Lung (tissue), 12 donors: ENCODE results near the gene CSMD2. TPM values are rescaled to one million over a fixed set of nuclear protein-coding genes. Genes with fewer than 3 reads are reported as not detected.
A peak's percentile ranks its signal among the peaks of the same experiment; 100 is the strongest.

Source experiments
- ATAC-seq: fragments of 200-7000 bp; cut with Tn5 transposase; one replicate; pipeline ENCODE4 v1.9.1; 2020; ENCODE audit warnings: moderate number of reproducible peaks; ENCODE audit not compliant: insufficient read depth, low FRiP score
- DNase-seq, 3 donors: peaks; one replicate each; pipeline ENCODE4 v3.0.0-alpha.2; 2013 to 2017
- H3K27ac ChIP-seq, 2 donors: one replicate each; pipeline ENCODE4 v1.5.1; 2013; ENCODE audit warnings: mild to moderate bottlenecking in 2 of 2, moderate library complexity in 2 of 2, control low read depth in 1 of 2, inconsistent platforms in 1 of 2, low read depth in 1 of 2, low read length in 1 of 2
- H3K27me3 ChIP-seq, 3 donors: one replicate each; pipeline ENCODE4 v1.5.1; 2013; ENCODE audit warnings: low read length in 2 of 3; ENCODE audit not compliant: control insufficient read depth in 3 of 3, insufficient read depth in 3 of 3
- H3K36me3 ChIP-seq, 4 donors: one replicate each; pipeline ENCODE4 v1.5.1; 2013; ENCODE audit warnings: low read length in 4 of 4, mild to moderate bottlenecking in 1 of 4, moderate library complexity in 1 of 4; ENCODE audit not compliant: control insufficient read depth in 4 of 4, insufficient read depth in 4 of 4
- H3K4me1 ChIP-seq, 5 donors: one replicate each; pipeline ENCODE4 v1.5.1; 2013; ENCODE audit warnings: low read length in 5 of 5, mild to moderate bottlenecking in 2 of 5, moderate library complexity in 1 of 5; ENCODE audit not compliant: control insufficient read depth in 5 of 5, insufficient read depth in 5 of 5
- H3K4me3 ChIP-seq: one replicate; pipeline ENCODE4 v1.5.1; 2013; ENCODE audit warnings: mild to moderate bottlenecking, control low read depth, moderate library complexity
- H3K9ac ChIP-seq, 2 donors: one replicate each; pipeline ENCODE4 v1.5.1; 2013; ENCODE audit warnings: low read length in 2 of 2, control low read depth in 1 of 2; ENCODE audit not compliant: insufficient read depth in 1 of 2
- H3K9me3 ChIP-seq, 4 donors: one replicate each; pipeline ENCODE4 v1.5.1; 2013; ENCODE audit warnings: low read length in 3 of 4, mild to moderate bottlenecking in 1 of 4, moderate library complexity in 1 of 4; ENCODE audit not compliant: control insufficient read depth in 4 of 4, insufficient read depth in 3 of 4
- CTCF ChIP-seq: IDR thresholded peaks from 2 replicates; pipeline ENCODE4 v1.5.1; 2012; ENCODE audit warnings: mild to moderate bottlenecking; ENCODE audit errors: control extremely low read depth, extremely low read depth
- WGBS, 2 donors: extraction: QIAGEN DNeasy Blood & Tissue Kit; methylation state at CpG; one replicate each; pipeline ENCODE4 v1.1.7; 2013; 5-methylcytosine and 5-hydroxymethylcytosine counted together
- polyA plus RNA-seq, 2 donors: library from polyadenylated mRNA; stranded (reverse); fragments of 200-250 nt; gene quantifications; one replicate each; pipeline ENCODE4 v1.2.1, GENCODE V29; 2013
- total RNA-seq, 2 donors: library from RNA; depleted of rRNA in 1 of 2; stranded (reverse); fragments of >200 nt in 1 of 2; gene quantifications; one replicate each; pipeline ENCODE4 v1.2.1, GENCODE V29; 2014 to 2021
- donor health status: control.
- donor health status: control.
- donor health status: Bipolar disorder and iron deficiency.
- donor health status: healthy.
- donor health status: DM: yes; HTN: yes; CAD: no.

The CSMD2 gene
- total and polyA plus RNA-seq, 4 donors: 0.11 to 1.2 (median 0.39) TPM

DNA sequence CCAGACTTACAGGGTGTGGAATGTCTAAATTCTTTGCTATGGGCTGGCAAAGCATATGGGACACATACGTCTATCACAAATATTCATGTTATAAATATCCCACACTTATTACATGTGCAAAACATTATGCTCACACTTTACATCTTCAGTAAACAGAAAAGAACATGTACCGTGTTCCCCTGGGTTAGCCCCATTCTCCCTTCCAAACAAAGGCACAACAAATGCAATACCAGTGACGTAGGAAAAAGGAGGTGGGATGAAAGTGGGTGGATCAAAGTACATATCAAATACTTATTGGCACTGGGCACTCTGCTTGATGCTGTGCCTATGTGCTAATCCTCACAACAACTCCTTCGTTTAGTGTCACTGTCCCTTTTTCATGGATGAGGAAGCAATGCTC, 521.8 kb downstream of the CSMD2 start:
- Histone ChIP-seq H3K4me1 (no peaks in the 10 kb centered on the region), H3K4me3 (no peak overlapping the region), H3K36me3 (no peaks in the 10 kb centered on the region), H3K9me3 (peaks cover 0 to 2% (median under 1%) of the 10 kb centered on the region in 4 donors), H3K9ac (no peak overlapping the region), H3K27ac (no peak overlapping the region), H3K27me3 (peaks cover 0 to 6% (median 5%) of the 10 kb centered on the region in 3 donors)
- DNase-seq (no peak), ATAC-seq (no peak)
- WGBS, 2 donors: 73 to 75% methylated on average over 4 of the region's 4 CpGs
- TF ChIP-seq CTCF: no peak

DNA sequence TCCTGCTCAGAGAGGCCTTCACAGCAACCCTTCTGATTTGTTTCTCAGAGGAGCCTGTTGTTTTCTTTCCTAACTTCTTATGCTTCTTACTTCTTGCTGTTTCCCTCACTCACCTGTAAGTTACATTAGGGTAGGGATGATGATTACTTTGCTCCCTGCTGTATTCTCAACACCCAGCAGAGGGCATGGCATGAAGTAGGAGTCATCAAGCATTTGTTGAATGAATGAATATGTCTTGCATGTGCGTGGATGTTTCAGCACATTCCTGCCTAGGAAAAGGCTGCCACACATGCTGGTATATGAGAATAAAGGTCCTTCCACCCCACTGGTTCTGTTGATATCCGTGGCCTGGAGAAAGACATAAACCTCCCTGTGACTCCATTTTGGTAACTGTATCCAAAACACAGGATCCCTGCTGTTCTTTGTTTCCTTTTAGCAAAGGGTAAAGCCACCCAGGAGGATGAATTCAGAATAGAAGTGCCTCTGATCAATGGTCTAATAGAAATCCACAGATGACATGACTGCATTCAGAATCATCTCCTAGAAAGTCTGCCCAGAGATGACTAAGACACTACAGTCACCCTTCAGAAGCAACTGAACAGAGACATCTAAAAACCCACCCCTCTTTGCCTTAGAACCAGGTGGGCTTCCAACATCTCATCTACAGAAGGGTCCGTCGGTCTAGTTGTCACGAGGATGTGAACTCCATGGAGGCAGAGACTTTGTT, 523.8 kb downstream of the CSMD2 start:
- Histone ChIP-seq H3K27me3 (peaks cover 0 to 8% (median 6%) of the 10 kb centered on the region in 3 donors), H3K27ac (no peak overlapping the region), H3K9ac (no peak overlapping the region), H3K4me1 (no peaks in the 10 kb centered on the region), H3K36me3 (no peaks in the 10 kb centered on the region), H3K4me3 (no peak overlapping the region), H3K9me3 (peaks cover 0 to 2% (median 0%) of the 10 kb centered on the region in 4 donors)
- DNase-seq: no peak
- ATAC-seq: no peak
- WGBS, 2 donors: 69 to 73% methylated on average over 5 of the region's 5 CpGs
- no peak for TF ChIP-seq CTCF

DNA sequence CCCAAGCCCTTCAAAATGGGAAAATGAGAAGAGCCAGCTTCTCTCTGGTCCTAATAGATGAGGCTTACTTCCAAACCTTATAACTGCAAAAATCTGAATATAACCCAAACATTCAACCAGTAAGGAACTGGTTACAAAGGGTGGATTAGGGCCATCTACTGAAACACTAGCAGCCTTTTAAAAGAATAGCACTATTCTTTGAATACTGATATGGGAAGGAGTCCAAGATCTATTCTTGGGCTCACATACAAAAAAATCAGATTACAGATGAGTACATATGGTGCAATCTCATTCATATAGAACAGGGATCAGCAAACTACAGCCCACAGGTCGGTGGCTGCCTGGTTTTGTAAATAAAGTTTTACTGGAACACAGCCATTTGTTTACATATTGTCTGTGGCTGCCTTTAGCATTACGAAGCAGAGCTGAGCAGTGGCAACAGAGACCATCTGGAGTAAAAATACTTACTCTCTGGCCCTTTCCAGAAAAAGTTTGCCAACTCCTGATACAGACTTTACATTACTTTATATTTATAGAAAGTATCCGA, 524.8 kb downstream of the CSMD2 start:
- no peaks in the 10 kb centered on the region for H3K4me1 ChIP-seq
- H3K4me3 ChIP-seq: no peak overlapping the region
- no peak for TF ChIP-seq CTCF
- ATAC-seq: no peak
- H3K27me3 ChIP-seq: peaks cover 0 to 8% (median 6%) of the 10 kb centered on the region in 3 donors
- H3K9ac ChIP-seq: no peak overlapping the region
- no peaks in the 10 kb centered on the region for H3K36me3 ChIP-seq
- WGBS, 2 donors: 53 to 59% methylated on average over 3 of the region's 3 CpGs
- peak in 2 of 3 donors; percentile 8 to 22 for DNase-seq
- no peak overlapping the region for H3K27ac ChIP-seq
- peaks cover 0 to 2% (median 0%) of the 10 kb centered on the region in 4 donors for H3K9me3 ChIP-seq
